Loucy (cell line): ENCODE data around the gene HSD3B7.

ENCODE experiments used
- CTCF ChIP-seq: fragments of 200-600 bp; sonication (generic); conservative IDR thresholded peaks from 2 replicates; pipeline ENCODE4 v1.5.1; 2014; ENCODE audit warnings: mild to moderate bottlenecking, antibody characterized with exemption, low read length
- EZH2phosphoT487 ChIP-seq: fragments of 200-600 bp; IDR thresholded peaks from 2 replicates; pipeline ENCODE4 v1.6.1; 2018; ENCODE audit warnings: antibody characterized with exemption, mild to moderate bottlenecking, moderate library complexity, borderline replicate concordance

- TF ChIP-seq CTCF (no peak), EZH2phosphoT487 (no peak)
These were observed 14.1 kb downstream of the HSD3B7 start for GRCh38 chr16:30998852-30999761.
